HG03457 (cell line): ENCODE results near the gene NCKAP5.

Experiments
- ATAC-seq: cut with Tn5 transposase; IDR thresholded peaks from one replicate; pipeline ENCODE4 v1.9.1; 2021; ENCODE audit warnings: moderate number of reproducible peaks; ENCODE audit not compliant: unreplicated experiment

NCKAP5 gene

DNA sequence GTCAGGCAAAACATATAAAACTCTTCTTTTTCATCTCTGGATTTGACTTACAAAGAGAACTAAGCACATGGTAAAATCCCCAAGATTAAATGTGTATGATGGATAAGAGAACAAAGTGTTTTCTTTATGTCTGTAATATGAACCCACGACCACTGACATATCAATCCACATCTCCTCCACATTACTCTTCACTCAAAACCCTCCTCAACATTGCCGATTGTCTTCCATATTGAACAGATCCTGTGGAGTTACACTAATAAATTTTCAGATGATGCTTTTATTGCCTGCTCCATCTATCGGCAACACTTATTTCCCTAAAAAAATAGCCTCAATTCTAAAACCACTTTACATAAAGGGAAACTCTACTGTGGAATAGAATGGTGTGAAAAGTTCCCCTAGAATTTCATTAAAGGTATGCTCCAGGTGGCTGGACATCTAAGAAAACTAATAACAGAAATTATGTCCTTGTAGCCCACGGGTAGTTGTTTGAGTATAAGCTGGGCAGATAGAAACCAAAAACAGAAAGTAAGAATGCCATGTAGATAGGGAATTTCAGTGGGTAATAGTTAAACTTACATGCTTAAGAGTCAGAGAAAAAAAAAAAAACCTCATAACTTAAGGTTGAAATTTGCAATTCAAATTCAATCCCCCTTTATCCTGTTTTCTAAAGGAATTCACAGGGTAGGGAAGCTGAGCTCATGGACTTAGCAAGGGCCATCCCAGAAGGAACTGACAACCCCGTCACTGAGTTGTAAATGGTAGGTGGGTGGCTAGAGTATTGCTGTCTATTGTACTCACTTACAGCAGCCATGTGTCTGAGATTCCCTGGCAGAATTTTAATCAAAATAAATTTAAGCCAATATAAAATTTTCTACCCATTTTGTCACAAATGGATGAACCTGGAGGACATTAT, 592.8 kb downstream of the NCKAP5 start:
- ATAC-seq = peak; percentile 41

DNA sequence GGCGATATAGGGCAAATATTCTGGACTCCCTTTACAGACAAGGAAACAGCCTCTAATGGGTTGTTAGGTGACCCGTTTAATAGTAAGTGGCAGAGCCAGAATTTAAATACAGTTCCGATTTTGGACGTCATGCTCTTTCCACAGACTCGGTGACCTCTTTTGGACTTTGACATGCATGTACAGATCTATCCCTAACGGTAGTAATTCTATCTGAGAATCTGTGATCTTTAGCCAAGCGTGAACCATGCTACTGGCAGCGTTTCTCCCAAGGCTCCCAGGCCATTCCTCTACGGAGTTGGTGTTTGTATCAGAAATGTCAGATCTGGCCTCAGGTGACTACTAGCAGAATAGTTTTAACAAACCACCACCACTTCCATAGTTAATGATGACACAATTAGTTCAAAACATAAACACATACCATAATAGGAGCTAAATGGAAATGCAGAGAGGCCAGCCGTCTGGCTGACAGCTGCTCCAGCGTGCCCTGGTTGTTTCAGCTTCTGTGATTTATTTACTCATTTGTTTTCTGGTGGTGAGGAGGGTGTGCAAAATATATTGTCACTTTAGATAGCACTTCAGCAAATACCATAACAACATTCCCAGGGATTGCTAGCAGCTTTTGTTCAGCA, 593.7 kb downstream of the NCKAP5 start:
- ATAC-seq = no peak

DNA sequence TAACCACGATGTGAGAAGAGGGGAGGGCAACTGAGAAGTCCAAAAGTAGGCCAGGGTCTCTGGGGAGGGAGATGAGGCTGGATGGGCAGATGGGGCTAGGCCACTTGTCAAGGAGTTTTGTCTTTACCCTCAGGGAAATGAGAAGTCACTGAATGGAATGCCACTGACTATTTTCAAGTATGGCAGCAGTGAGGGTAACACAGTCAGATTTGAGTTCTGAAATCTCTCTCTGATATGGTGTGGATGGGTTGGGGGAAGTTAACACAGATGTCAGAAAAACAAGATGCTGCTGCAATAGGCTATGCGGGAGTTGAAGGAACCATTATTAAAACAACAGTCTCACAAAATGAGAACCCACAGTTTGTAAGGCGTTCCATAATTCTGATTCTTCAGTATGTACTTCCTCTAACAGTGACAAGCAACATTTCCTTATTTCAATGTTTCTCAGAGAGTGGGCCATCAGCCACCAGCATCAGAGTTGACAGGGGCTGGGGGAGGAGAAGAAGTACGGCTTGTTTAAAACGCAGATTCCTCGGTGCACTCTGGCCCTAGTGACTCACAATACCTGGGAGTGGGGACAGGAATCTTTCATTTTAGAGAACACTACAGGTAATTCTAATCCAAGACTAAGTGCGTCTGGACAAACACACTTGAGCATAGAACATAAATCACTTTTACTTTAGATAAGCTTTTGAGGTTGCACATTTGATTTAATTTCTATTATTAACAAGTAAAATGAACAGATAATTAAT, 596.8 kb downstream of the NCKAP5 start:
- ATAC-seq = no peak

DNA sequence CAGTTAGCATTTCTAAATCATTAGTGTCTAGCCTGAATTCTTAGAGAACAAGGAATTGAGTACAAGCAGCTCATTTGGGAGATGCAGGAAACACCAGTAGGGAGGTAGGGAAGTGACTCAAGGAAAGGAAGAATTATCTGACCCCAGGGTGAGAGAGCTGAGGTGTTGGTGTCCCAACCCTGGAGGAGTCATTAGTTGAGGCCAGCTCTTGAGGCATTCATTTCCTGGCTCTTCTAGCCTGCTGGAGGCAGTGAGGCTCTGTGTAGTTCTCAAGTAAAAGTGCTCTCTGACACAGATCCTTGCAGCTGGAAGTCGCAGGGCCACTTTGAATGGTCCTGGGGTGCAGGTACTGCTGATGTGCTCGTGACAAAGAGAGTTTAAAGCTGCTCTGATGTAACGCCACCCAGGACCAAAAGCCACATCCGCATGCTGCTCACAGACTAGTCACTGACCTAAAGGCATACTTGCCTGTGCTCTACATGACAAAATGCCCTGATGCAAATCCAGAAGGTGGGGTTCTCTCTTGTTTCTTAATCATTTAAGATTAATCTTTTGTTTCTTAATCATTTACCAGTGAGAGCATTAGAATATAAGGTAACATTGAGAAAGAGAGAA, 598.8 kb downstream of the NCKAP5 start:
- no peak for ATAC-seq

DNA sequence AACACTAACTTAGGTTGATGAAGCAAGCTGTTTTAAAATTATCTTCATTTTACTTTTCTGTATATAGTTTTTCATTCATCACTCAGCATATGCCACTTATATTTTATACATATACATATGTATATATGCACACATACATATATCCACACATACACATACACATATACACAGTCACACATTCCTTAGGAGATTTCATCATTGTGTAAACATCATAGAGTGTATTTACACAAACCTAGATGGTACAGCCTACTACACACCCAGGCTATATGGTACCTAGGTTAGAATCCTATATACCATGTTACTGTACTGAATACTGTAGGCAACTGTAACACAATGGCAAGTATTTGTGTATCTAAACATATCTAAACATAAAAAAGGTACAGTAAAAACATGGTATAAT, 602.8 kb downstream of the NCKAP5 start:
- ATAC-seq = no peak

DNA sequence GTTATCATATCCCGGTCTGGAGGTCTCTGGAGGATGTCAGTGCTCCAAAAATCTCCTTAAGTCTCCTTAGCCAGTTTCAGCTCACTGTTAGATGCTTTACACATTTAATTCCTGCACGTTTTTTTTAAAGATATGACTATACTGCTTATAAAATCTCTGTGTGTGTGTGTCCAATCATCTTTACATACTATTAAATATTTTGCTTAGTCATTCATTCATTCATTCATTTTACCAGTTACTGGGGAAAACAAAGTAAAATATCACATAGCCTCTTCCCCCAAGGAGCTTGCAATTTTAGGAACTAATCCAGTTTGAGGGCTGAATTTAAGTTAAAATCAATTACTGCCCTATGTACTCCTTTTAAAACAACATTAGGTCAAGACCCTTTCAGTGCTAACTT, 605.1 kb downstream of the NCKAP5 start:
- ATAC-seq = no peak

DNA sequence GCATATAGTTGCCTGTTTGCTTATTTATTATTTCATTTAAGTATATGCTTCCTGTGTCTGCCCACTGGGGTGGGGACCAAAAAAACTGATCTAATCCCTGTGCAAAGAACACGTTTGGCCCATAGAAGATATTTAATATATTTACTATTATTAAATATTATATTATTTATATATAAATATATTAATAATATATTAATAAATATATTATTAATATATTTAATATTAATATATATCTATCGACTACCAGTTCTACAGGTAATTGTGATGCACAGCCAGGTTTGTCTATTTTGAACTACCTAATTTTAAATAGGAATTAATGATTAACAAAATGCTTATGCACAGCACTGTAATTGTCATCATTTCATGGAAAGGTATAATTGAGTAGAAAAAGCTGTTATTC, 609.4 kb downstream of the NCKAP5 start:
- ATAC-seq = no peak

DNA sequence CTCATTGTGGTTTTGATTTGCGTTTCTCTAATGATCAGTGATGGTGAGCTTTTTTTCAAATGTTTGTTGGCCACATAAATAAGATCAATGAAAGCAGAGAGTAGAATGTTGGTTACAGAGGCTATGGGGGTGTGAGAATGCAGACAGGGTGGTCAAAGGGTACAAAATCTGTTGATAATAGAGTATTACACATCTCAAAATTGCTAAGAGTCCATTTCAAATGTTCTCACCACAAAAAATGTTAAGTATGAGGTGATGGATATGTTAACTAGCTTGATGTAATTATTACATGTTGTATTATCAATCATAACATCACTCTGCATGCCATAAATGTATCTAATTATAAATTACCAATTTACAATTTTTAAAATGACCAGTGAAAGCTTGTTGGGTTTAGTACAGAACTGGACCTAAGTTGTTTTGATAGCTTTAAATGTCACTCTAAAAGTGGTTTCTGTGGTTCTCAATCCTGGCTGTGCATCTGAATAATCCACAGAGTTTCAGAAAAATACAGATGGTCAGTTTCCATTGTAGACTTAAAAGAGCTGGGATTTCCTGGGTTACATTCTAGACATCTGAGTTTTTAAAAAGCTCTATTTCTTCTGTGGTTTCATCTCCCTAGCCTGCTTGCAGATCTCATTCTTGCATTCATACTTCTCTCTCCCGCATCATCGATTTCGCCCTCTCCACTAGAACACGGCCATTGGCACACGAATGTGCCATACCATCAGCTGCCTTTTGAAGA, 612.2 kb downstream of the NCKAP5 start:
- ATAC-seq = no peak

DNA sequence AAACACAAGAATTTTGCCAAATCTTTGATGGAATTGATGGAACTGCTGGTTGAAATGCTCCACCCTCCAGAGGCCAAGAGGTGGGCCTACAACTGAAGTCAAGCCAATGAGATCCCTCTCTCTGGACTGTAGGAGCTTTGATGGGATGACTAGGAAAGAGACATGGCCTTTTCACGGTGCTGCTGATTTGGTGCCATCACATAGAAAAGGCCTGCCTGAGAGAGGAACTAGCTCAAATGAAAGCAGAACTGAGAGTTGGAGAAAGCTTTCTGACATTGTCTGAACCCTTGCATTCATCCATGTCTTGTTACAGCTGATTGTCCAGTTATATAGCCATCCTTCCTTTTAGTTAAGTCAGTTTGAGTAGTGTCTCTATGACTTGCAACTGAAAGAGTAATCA, 614.5 kb downstream of the NCKAP5 start:
- peak; percentile 79 for ATAC-seq

DNA sequence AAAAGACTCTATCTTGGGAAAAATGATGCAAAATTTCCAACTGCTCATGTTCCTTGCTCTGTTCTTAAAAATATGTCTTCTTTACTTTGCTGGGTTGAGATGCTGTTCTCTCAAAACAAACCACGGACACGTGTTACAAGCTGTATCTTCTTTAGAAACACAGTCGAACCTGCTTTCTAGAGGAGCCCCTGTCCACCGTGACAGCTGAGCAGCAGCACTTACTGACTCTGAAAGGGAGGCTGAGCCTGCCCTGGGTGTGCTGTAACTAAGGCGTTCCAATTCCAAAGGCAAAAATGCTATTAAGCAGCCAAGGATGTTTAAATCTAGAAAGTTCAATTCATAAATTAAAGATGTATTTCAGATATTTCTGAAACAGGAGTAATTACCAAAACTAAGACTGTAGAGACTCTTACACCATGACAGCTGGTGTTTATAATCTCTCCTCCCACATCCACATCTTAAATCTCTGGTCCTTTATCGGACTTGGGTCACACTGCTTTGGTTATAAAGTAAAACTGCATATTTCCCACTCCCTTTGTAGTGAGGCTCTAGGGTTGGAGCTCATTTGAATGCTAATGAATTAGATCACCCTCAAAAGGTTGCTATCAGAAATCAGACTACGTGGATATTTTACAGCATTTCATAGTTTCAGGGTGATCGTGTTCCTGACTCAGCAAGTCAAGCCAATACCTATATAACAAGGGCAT, 617.1 kb downstream of the NCKAP5 start:
- no peak for ATAC-seq

DNA sequence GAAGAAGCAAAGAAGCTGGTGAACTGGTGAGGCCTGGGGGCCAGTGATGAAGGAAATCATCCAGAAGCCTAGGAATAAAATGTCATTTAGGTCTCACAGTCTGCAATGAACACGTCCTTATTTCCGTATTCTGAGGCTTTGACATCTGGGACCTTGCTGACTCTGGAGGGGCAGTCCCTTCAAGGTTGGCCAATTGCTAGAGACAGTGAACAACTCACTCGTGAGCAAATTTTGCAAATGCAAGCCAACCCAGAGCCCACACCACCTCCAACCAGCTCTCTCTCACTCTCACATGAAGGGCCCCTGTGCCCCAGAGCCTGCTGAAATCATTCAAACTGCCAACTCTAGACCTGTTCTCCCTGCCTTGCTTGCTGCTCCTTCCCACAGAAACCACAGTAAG, 619.2 kb downstream of the NCKAP5 start:
- no peak for ATAC-seq

DNA sequence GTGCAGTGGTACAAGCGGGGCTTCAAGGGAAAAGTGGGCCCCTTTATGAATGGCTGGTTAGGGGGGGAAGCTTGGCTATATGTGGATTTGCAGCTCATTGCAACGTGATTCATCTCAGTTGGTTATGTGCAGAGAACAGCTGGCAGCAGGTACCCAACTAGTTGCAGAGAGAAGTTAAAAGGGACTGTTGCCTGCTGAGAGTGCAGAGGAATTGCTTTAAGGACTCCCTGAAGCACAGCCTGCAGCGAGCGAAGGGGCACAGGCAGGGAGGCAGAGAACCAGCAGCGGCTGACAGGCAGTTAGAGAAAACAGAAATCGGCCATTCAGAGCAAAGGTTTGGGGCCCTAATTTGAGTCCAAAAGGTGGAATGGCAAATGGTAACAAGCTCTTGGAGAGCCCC, 620.1 kb downstream of the NCKAP5 start:
- ATAC-seq = no peak

DNA sequence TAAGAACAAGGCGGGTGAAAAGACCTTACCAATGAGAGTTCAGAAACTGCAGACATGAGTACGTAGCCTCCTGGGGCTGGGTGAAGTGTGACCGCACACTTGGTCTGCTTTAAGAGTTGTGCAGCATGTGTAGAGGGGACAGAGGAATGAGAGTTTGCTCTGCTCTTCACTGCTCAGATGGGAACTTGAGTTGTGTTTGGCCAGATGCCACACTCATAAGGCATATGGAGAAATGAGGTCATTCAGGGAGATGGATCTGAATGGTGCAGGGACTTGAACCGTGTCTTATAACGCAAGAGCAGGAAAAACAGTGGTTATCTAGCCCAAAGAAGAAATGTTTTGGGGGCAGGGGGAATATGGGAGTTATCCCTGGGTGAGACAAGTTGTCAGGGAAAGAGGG, 624.4 kb downstream of the NCKAP5 start:
- ATAC-seq = no peak

DNA sequence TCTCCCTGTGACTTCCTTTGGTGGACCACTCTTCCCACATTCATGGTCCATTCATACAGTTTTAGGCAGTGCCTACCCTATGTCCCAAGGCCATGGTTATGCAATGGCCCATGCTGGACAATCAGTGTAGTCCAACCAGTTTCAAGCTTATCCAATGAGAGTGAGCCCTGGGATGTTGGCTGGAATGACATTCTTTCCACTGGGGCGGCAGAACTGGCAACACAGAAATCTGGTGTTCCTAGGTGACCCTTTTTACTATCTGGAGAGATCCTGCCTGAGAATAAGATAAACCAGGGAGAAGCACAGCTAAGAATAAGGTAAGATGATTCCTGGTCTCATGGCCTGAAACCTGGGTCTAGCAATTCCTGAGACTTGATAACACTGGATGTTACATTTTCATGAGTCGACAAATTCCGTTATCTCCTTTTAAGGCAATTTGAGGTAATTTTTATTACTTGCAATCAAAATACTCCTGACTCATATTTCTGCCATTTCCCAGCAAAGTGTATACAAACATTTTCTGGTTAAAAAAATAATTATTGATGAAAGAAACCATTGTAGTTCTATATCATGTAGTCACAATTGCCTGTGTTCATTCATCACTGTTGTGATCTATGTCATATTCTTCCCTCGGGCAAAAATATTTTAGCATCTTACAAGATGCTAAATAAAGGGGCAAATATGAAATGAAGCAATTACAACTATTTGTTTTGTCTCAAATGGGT, 626.8 kb downstream of the NCKAP5 start:
- ATAC-seq = no peak

DNA sequence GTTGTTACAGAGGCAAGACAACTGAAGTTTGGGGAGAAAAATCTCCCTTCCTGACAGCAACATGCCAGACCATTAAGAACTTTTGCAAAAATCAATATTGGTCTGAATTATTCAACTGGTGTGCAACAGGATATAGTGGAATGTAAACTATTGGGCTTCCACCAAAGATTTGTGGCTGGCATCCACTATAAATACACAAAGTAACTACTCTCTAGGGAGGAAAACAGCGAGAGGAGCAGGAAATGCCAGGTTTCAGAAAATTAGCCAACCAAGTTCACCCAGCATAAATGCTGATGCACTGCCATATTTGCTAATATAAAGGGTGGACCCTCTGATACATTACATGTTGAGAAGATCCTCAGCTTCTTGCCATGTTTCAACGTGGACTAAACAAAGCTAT, 630.6 kb downstream of the NCKAP5 start:
- no peak for ATAC-seq

DNA sequence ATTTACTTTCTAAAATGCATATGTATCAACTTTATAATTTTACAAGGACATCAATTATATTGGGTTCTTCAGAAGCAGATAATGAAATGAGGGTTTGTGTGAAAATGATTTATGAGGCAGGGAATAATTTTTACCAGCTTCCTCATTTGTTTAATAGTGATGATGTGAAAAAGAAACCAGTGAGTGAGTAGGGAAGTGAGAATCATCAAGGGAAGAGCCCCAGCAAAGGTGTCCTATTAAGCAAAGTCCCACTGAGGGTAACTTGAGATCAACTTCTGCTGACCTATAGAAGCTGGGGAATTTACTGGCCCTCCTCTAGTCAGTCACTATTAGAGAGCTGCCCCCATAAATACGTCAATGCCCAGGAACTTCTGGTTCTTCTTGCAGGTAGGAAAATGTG, 631.5 kb downstream of the NCKAP5 start:
- peak; percentile 93 for ATAC-seq

DNA sequence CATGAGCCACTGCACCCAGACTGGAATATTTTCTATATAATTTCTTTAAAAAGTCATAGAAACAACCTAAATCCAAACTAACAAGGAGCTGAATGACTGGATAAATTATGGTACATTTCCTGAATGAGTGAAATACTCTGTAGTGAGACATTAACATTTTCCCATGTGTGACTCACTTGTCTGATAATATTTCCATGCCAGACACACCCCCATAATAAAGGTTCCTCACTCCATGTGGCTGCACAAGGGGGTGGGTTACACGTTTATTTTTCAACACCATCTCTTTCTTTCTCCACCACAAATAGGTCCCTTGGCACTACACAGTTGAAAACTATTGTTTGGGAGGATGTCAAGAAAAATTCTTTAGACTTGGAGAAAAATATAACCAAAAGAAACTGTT, 632.0 kb downstream of the NCKAP5 start:
- no peak for ATAC-seq

DNA sequence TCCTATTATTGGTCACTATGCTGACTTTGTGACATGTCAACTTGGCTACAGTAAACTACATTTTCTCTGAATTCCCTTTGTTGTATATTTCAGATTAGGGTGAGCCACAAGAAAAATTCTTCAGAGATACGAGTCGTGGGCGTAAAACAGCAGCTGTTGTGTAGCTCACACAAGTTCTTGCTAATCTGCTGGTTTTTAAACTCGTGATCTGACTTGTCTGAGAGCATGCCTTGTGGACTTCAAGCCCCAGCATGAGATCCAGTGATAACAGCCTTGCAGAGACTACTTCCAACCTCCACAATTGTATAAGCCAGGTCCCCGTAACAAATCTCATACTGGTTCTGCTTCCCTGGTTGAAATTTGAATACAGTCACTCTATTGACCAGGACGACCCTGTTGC, 638.5 kb downstream of the NCKAP5 start:
- ATAC-seq = no peak

DNA sequence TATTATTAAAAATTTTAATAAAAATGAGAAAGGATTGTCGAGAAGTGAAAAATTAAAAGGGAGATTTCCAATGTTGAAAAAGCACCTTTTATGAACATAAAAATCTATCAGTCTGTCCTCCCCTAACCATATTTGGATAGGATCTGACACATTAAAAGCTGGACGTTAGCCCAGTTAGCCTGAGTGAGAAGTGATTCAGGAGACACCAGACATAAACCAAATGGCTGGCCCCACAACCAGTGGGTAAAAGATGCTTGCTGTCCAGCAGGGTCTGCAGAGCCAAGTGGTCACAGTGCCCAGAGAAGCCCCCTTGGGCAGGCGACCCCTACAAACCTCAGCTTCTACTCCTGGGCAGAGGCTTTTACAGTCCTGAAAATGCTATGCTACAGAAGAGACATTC, 644.5 kb downstream of the NCKAP5 start:
- ATAC-seq = no peak
